ENCODE data around the gene PACSIN3.

PACSIN3 gene

DNA sequence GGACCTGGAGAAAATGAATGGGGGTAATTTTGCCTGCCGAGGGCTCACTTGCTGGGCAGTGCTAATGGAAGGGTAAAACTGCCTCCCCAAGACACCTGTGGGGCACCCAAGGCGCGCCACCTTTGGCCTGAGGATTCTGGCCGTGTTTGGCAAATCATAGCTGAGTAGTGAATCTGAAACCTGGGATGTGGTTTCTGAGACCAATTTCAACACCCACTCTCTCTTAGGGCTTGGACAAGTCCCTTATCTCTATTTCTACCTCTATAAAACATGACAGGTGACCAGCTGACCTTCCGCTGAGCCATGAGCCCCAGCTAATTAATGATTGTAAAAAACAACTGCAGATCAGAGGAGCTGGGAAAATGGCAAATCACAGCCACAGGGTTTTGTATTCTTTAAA lies 1.5 kb upstream of the PACSIN3 start:
- no peaks in the 10 kb centered on the region for H3K36me3 ChIP-seq (ENCODE audit: control insufficient read depth, low read length)
- no peaks in the 10 kb centered on the region for H4K20me1 ChIP-seq (ENCODE audit: control insufficient read depth, insufficient read depth, low read depth, low read length)
- H3K4me1 ChIP-seq (ENCODE audit: control insufficient read depth, low read length) = peaks cover 19% of the 10 kb centered on the region
- peaks cover 40% of the 10 kb centered on the region for H3K27me3 ChIP-seq (ENCODE audit: control insufficient read depth, low read length)
- peak overlapping the region; percentile 70 for H3K4me3 ChIP-seq (ENCODE audit: low read length)
- H3K27ac ChIP-seq (ENCODE audit: low read depth, low read length) = no peak overlapping the region
- H3K4me2 ChIP-seq (ENCODE audit: low read length) = peak overlapping the region; percentile 79
- H3K9me3 ChIP-seq (ENCODE audit: control insufficient read depth, insufficient read depth, low read length) = no peaks in the 10 kb centered on the region
- no peaks in the 10 kb centered on the region for H3F3A ChIP-seq (ENCODE audit: control insufficient read depth, insufficient read depth)
- TF ChIP-seq EZH2phosphoT487 (IDR thresholded peaks at IDR 0.05; ENCODE audit: borderline replicate concordance, low read length) = no peak
- no peaks in the 10 kb centered on the region for H3K79me2 ChIP-seq (ENCODE audit: control insufficient read depth, low read length)
- H3K9me2 ChIP-seq (replicated peaks; ENCODE audit: control insufficient read depth, low read length) = no peaks in the 10 kb centered on the region

DNA sequence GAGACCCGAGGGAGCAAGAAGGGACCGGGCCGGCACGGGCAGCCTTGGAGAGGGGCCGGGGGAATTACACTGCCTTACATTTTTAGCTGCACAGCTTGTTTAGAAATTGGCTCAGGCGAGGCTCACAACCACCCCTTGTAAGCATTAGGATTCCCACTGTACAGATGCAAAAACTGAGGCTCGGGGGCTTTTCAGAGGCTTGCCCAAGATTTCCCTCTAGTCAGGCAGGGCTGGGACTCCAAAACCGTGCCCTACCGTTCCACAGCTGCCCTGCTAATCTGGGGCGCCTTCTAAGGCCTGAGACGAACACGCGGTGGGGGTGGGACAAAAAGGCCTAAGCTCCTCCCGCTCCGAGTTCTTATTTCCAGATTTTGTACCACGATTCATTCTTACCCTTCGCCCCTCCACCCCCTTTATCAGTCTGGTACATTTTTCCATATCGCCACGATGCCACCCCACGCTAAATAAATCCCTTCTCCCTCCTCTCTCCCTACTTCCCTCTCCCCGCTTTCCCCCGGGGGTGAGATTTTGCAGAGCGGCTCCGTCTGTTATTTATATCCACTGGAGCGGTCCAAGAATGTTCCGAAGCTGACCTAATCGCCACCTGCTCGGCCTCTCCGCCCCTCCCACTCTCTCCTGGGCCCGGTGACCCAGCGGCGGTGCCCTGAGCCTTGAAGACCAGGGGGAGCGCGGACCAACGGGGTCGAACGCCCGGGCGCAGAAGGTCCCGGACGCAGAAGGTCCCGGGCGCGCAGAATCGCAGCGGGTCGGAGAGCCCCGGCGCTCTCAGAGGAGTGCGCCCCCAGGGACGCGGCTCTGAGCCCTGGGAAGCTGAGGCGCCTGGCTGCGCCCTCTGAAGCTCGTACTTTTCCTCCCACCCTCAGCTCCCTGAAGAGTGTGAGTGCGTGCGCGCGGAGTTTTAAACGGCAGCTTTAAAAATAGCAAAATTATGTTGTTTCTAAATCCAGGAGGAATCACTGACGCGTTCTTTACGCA lies 764 bp upstream of the PACSIN3 start:
- Histone ChIP-seq H3K4me3 (ENCODE audit: low read length) (peak overlapping the region; percentile 70), H3K4me2 (ENCODE audit: low read length) (peak overlapping the region; percentile 79), H3F3A (ENCODE audit: control insufficient read depth, insufficient read depth) (no peaks in the 10 kb centered on the region), H3K27me3 (ENCODE audit: control insufficient read depth, low read length) (peaks cover 37% of the 10 kb centered on the region), H3K4me1 (ENCODE audit: control insufficient read depth, low read length) (peaks cover 19% of the 10 kb centered on the region), H3K79me2 (ENCODE audit: control insufficient read depth, low read length) (no peaks in the 10 kb centered on the region), H3K36me3 (ENCODE audit: control insufficient read depth, low read length) (no peaks in the 10 kb centered on the region), H3K27ac (ENCODE audit: low read depth, low read length) (no peak overlapping the region), H3K9me2 (replicated peaks; ENCODE audit: control insufficient read depth, low read length) (no peaks in the 10 kb centered on the region), H4K20me1 (ENCODE audit: control insufficient read depth, insufficient read depth, low read depth, low read length) (no peaks in the 10 kb centered on the region), H3K9me3 (ENCODE audit: control insufficient read depth, insufficient read depth, low read length) (no peaks in the 10 kb centered on the region)
- no peak; the same call in 1 of the 2 replicates for TF ChIP-seq EZH2phosphoT487 (IDR thresholded peaks at IDR 0.05; ENCODE audit: borderline replicate concordance, low read length)
- TF ChIP-seq, protein P1, sequence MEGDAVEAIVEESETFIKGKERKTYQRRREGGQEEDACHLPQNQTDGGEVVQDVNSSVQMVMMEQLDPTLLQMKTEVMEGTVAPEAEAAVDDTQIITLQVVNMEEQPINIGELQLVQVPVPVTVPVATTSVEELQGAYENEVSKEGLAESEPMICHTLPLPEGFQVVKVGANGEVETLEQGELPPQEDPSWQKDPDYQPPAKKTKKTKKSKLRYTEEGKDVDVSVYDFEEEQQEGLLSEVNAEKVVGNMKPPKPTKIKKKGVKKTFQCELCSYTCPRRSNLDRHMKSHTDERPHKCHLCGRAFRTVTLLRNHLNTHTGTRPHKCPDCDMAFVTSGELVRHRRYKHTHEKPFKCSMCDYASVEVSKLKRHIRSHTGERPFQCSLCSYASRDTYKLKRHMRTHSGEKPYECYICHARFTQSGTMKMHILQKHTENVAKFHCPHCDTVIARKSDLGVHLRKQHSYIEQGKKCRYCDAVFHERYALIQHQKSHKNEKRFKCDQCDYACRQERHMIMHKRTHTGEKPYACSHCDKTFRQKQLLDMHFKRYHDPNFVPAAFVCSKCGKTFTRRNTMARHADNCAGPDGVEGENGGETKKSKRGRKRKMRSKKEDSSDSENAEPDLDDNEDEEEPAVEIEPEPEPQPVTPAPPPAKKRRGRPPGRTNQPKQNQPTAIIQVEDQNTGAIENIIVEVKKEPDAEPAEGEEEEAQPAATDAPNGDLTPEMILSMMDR (IDR thresholded peaks at IDR 0.05; ENCODE audit: low read depth, low read length, poor library complexity, severe bottlenecking) = peak; percentile 48

DNA sequence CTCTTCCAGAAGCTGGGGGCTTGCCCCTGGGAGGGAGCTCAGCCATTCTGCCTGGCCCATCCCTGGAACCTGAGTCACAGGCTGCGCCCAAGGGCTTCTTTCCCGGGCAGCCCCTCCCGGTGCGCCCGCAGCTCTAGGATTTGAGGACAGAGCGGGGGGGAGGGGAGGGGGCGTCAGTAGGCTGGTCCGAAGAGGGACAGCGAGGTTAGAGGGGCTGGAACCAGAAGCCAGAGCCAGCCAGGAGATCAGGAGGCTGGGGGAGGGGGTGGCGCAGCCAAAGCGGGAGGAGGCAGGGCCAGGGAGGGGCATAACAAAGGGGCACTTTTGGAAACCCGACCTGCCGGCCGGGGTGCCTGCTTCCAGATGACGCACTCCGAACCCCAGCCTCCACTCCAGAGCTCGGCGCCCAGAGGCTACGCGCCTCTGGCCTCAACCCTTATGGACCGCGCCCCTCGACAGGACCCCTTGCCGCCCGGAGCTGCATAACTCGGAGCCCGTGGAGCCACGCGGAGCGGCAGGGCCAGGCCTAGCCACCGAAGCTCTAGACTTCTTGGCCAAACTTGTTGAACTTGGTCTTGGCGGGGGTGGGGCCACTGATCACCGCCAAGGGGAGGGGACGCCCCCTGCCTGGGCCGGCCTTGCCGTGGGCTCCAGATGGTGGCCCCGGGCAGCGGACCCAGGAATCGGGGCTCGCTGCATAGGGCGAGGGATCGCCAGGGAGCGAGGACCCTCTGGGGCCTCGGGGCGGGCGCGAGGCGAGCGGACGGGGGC lies 744 bp downstream of the PACSIN3 start:
- H3K4me3 ChIP-seq (ENCODE audit: low read length) = peak overlapping the region; percentile 70
- no peaks in the 10 kb centered on the region for H3K36me3 ChIP-seq (ENCODE audit: control insufficient read depth, low read length)
- H3K27me3 ChIP-seq (ENCODE audit: control insufficient read depth, low read length) = peaks cover 37% of the 10 kb centered on the region
- no peaks in the 10 kb centered on the region for H3F3A ChIP-seq (ENCODE audit: control insufficient read depth, insufficient read depth)
- TF ChIP-seq, protein P1 (IDR thresholded peaks at IDR 0.05; ENCODE audit: low read depth, low read length, poor library complexity, severe bottlenecking) = no peak
- no peak for TF ChIP-seq EZH2phosphoT487 (IDR thresholded peaks at IDR 0.05; ENCODE audit: borderline replicate concordance, low read length)
- no peaks in the 10 kb centered on the region for H3K79me2 ChIP-seq (ENCODE audit: control insufficient read depth, low read length)
- peak overlapping the region; percentile 79 for H3K4me2 ChIP-seq (ENCODE audit: low read length)
- H4K20me1 ChIP-seq (ENCODE audit: control insufficient read depth, insufficient read depth, low read depth, low read length) = no peaks in the 10 kb centered on the region
- H3K9me3 ChIP-seq (ENCODE audit: control insufficient read depth, insufficient read depth, low read length) = no peaks in the 10 kb centered on the region
- H3K9me2 ChIP-seq (replicated peaks; ENCODE audit: control insufficient read depth, low read length) = no peaks in the 10 kb centered on the region
- no peak overlapping the region for H3K27ac ChIP-seq (ENCODE audit: low read depth, low read length)
- H3K4me1 ChIP-seq (ENCODE audit: control insufficient read depth, low read length) = peaks cover 19% of the 10 kb centered on the region
